Measurements from ENCODE around the gene ETS2.
"Not testable (repeated sequence)": the region's sequence is repeated elsewhere in the genome, so short reads cannot be mapped to it uniquely, and the experiment has no call there.

Gene ETS2

DNA sequence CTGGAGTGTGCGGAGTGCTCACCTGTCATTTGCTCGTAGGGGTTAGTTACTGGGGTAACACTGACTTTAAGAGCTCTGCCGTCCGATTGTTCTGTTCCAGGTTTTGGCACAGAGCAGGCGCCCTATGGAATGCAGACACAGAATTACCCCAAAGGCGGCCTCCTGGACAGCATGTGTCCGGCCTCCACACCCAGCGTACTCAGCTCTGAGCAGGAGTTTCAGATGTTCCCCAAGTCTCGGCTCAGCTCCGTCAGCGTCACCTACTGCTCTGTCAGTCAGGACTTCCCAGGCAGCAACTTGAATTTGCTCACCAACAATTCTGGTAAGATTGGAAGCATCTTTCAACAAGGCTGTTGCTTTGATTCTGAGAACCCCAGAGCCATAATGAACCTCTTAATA, 12.6 kb downstream of the ETS2 start:
- no peak for DNase-seq (ENCODE audit: low read depth)

DNA sequence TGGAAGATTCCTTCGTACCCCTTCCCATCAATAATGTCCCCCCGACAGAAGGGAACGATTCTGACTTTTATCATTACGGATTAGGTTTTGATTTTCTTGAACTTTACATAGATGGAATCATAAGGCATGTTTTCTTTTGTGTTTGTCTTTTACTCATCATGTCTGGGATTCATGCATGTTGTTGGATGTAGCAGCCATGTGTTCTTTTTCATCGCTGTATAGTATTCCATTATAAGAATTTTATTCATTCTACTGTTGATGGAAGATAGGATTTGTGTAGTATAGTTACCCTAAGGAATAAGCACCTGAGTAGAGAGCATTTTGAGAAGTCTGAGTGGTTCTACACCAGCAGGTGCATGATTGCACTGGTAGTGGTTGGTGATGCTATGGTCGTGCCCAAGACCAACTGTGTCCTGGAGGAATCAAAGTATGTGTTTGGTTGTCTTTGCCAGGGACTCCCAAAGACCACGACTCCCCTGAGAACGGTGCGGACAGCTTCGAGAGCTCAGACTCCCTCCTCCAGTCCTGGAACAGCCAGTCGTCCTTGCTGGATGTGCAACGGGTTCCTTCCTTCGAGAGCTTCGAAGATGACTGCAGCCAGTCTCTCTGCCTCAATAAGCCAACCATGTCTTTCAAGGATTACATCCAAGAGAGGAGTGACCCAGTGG, 13.5 kb downstream of the ETS2 start:
- DNase-seq (ENCODE audit: low read depth), result no peak

DNA sequence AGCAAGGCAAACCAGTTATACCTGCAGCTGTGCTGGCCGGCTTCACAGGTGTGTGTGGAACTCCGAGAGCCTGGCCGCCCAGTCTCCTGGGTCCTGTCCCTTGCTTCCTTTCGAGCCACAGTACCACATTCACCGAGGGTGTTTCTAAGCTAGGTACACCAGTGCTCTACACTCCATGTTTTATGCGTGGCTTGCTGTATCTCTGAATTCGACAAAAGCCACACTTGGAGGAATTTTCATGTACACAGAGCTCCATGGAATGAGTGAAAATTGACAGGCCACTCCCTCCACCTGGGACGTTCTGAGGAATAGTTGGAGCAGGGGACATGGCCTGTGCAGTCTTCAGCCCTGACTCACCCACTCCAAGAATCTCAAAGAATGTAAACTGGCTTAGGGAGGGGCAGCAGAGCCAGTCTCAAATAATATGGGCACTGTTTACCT, 14.0 kb downstream of the ETS2 start:
- DNase-seq (ENCODE audit: low read depth), result no peak

DNA sequence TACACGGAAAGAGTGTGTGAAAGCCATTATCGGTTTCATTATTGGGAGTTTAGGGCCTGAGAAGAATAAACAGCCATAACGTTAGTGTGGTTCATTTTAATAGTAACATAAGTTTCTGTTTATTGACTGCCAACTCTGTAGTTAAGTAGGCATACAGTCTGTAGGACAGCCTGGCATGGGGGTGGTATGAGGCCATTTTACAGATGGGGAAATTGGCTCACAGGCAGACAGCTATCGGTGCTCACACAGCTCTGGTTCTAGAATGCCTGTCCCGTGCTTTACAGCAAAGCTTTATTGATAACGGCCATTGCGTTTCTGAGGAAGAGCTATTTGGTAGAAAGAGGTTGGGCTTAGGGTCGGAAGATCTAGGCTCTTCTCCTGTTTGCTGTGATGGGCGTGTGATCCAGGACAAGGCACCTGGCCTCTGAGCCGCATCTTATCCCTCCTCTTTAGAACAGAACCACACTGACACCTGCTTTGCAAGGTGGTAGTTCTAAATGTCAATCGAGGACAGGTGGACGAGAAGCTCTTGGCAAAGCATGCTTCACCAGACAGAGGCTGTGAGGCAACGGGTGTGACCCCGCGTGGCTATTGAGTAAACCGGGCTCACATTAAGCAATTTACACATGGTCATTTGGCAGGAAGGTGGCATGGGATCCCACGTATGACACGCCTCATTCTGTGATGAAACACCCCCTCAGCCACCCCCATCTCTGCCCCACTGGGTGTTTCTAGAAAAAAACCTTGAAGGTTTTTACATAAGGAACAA, 14.9 kb downstream of the ETS2 start:
- no peak for DNase-seq (ENCODE audit: low read depth)

DNA sequence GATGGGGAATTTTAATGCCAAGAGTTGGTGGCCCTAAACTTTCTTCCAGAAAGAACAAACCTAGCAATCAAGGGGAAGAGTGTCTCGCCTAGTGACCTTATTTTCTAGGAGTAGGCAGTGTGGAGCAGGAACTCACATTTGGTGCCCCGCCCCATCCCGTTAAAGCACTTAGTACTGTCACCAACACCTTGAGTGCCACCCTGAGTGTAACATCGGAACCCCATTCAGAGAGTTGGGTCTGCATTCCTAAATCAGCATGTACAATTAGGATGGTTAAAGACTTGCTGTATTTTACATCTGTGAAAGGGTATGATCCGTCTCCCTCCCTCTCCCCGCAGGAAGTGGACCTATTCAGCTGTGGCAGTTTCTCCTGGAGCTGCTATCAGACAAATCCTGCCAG, 15.5 kb downstream of the ETS2 start:
- no peak for DNase-seq (ENCODE audit: low read depth)

DNA sequence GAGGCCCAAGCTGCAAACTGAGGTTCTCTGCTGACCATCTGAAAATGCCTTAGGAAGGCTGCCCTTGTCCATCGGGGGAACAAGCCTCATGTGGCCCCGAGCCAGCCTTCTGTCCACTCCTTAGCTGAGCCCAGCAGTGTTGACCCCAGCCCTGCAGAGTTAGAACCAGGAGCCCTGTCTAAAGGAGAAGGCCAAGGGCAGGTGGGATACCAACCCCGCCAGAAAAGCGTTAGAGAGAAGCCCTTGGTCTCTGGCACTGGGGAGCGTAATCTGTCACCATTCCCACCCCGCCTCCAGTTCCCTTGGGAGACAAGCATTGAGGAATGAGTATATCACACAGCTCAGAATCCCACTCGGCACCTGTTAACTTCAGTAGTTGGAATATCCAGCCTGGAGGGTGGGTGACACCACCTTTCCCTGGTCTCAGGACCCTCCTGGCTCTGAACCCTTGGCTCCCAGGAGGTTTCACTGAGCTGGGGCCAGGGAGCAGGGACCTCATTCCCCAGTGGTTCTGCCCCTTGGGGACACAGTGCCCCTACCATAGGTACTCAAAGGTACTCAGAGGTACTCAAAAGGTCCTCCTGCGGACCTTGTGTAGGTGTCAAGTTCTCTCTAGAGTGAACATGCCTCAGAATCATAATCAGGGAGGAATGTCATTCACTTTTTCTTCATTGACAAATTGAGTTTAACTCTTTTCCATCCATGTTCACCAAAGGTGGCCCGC, 16.4 kb downstream of the ETS2 start:
- no peak for DNase-seq (ENCODE audit: low read depth)

DNA sequence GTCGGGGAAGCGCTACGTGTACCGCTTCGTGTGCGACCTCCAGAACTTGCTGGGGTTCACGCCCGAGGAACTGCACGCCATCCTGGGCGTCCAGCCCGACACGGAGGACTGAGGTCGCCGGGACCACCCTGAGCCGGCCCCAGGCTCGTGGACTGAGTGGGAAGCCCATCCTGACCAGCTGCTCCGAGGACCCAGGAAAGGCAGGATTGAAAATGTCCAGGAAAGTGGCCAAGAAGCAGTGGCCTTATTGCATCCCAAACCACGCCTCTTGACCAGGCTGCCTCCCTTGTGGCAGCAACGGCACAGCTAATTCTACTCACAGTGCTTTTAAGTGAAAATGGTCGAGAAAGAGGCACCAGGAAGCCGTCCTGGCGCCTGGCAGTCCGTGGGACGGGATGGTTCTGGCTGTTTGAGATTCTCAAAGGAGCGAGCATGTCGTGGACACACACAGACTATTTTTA, 17.1 kb downstream of the ETS2 start:
- DNase-seq (ENCODE audit: low read depth), result no peak

DNA sequence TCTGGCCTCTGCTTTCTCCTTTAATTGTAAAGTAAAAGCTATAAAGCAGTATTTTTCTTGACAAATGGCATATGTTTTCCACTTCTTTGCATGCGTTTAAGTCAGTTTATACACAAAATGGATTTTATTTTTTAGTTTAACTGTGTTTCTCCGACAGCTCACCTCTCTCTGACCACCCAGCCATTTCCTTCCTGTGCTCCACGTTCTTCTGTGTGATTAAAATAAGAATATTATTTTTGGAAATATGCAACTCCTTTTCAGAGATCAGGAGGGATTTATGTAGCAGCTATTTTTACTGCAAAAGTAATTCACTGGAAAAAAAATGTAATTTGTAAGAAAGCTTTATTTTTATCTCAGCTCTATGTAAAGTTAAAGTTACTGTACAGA, 18.0 kb downstream of the ETS2 start:
- DNase-seq (ENCODE audit: low read depth), result no peak

DNA sequence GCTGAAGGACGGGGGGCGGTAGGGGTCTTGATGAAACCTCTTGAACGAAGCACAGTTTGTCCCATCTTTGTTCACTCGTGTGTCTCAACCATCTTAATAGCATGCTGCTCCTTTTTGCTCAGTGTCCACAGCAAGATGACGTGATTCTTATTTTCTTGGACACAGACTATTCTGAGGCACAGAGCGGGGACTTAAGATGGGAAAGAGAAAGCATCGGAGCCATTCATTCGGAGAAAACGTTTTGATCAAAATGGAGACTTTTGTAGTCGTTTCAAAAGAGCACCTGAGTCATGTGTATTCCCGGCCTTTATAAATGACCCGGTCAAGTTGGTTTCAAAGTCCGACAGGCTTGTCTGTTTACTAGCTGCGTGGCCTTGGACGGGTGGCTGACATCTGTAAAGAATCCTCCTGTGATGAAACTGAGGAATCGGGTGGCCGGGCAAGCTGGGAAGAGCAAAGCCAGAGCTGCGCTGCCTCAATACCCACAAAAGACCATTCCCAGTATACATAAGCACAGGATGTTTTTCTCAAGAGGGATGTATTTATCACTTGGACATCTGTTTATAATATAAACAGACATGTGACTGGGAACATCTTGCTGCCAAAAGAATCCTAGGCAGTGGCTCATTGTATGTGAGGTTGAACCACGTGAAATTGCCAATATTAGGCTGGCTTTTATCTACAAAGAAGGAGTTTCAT, 18.5 kb downstream of the ETS2 start:
- no peak for DNase-seq (ENCODE audit: low read depth)

DNA sequence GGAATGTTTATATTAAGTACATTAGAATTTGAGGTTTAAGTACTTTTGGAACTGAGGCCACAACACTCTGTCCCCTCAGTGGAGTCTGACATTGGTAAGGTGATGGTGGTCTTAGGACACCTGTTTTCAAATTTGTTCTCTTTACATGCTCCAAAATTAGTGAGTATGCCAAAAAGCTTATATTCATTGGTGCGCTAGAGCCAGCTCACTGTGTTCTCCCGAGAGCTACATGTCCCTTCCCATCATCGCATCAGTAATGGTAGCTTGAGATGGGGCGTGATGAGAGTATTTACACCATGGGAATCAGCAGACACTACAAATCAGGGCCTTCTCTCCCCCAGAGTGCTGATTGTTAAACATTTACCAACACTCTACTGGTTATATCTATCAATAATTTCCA, 19.5 kb downstream of the ETS2 start:
- no peak for DNase-seq (ENCODE audit: low read depth)

DNA sequence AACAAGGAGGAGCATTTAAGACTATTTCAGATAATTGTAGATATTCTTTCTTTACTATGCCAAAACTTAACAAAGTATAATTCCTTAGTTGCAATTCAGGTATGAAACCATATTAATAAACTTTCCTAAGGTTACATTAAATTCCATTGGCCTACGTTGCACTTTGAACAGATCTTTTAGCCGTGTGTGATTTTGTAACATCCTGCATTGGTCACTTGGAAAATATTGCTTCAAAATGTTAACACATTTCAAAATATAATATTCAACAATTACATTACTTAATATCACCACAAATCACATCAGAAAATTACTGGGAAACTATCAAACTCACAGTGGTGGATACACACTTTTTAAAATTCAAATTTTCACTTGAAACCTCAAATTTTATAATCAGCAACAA, 20.2 kb downstream of the ETS2 start:
- DNase-seq (ENCODE audit: low read depth), result no peak

DNA sequence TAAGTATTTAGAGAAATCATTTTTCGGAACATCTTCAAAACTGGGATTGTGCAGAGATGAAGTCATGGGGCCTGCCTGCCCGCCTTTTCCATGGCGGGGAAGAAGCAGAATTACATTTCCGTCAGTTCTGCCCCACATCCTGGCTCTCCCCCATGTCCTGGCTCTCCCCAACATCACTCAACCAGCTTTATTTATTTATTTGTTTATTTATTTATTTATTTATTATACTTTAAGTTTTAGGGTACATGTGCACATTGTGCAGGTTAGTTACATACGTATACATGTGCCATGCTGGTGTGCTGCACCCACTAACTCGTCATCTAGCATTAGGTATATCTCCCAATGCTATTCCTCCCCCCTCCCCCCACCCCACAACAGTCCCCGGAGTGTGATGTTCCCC, 22.4 kb downstream of the ETS2 start:
- not testable (repeated sequence) for DNase-seq (ENCODE audit: low read depth)

DNA sequence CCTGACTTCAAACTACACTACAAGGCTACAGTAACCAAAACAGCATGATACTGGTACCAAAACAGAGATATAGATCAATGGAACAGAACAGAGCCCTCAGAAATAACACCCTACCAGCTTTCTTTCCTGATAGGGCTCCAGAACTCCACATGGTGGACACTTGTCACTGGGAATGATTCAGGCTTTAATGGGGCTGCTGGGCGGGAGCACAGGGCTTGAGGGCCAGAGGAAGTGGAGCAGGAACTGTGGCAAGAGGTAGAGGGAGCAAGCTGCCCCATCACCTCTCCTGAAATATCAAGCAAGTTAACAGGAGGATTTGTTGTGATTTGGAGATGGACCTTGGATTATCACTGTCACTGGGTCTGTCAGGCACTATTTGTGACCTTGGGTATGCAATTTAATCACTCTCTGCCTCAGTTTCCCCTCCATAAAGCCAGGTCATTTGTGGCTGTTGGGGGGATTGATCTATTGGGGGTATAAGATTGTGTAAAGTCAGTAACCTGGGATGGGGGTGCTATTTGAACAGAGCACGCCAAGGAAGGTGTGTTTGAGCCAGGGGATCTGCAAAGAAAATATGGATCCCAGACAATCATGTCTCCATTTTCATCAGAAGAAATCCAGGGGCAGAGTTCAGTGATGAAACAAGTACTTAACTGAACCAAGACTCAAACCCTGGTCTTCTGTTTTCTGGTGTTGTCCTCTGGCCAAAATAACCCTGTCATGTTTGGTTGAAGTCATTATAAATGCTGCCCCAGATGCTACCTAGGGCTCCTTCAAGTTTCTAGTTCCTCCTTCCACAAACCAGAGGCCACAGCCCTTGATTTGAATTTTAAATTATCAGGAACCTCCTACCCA, 25.2 kb downstream of the ETS2 start:
- DNase-seq (ENCODE audit: low read depth), result no peak

DNA sequence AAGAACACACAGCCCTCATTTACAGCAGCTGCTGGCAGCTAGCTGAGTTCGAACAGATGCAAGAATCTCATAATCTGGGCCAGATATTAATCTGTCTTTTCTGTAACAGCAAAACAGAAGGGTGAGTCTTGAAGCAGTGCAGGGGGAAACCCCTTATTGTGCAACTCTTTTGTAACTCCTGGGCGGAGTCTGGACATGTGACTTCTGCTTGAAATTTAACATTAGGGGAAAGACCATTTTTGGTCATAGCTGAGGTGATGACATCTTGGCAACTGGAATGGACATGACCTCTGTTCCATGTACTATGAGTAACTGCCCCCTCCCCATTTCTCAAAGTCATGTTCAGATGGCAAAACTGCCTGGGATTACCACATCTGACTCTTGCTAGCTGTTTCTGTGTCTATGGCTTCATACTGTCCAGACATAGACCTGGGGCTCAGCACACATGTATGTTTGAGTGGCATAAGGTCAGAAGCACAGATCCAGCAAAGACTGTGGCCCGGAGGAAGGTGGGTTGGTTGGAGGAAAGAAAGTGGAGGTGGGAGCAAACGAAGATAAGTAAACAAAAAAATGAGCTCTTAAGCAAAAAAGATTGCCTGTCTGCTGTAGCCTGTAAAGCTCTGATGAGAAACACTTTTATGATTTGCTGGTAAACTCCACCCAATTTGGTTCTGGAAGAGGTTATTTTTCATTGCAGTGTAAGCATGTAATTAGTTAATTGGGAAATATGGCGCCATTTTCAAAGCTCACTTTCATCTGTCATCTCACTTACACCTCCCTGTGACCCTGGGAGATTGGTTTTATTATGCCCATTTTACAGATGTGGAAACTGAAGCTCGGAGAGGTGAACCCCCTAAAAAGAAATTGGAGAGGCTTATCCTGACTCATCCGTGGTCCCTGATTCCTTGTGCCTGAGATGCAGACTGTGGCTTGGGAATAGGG, 26.1 kb downstream of the ETS2 start:
- DNase-seq (ENCODE audit: low read depth), result peak; percentile 89

DNA sequence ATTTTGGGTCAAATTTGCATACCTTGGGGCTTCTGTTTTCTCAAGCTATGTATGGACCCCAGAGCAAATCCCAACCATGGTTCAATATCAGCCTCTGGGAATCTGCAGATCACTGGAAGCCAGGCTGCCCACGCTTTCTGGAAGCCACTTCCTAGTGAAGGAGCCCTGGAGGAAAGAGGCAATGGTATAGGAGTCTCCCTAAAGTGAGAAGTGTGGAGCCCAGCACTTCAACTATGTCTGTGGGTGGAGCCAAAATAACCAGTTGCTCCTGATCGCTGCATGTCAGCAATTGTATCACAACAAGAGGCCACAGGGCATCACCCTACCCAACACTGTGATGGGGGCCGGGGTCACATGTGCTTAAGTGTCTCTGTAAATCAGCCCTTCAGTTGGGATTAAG, 26.9 kb downstream of the ETS2 start:
- no peak for DNase-seq (ENCODE audit: low read depth)

DNA sequence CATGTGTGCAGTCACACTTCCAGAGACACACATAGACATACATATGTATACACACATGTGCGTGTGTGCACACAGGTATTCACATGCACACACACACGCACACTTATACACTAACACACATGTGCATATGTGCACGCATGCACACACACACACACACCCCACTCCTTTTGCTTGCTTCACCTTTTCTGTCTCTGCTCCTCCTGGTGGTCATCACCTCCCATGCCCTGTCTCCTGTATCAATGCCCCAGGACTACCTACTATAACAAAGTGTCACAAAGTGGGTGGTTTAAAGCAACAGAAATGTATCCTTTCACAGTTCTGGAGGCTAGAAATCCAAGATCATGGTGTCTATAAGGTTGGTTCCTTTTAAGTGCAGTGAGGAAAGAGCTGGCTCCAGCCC, 27.4 kb downstream of the ETS2 start:
- no peak for DNase-seq (ENCODE audit: low read depth)

DNA sequence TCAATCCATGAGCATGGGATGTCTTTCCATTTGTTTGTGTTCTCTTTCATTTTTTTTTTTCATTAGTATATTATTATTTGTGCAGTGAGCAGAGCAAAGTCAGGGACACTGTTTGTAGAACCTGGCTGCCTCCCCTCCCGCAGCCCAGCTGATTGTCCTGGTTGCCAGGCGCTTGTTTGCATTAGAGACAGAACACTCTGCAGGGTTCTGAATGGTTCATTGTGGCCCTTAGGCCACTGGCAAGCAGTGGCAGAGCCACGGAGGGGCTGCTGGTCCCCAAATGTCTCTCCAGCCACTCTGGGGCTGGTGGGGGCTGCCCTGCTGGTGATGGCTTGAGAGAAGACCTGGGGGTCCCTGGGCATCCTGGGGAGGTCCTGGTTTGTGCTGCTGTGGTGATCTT, 29.0 kb downstream of the ETS2 start:
- DNase-seq (ENCODE audit: low read depth), result no peak

DNA sequence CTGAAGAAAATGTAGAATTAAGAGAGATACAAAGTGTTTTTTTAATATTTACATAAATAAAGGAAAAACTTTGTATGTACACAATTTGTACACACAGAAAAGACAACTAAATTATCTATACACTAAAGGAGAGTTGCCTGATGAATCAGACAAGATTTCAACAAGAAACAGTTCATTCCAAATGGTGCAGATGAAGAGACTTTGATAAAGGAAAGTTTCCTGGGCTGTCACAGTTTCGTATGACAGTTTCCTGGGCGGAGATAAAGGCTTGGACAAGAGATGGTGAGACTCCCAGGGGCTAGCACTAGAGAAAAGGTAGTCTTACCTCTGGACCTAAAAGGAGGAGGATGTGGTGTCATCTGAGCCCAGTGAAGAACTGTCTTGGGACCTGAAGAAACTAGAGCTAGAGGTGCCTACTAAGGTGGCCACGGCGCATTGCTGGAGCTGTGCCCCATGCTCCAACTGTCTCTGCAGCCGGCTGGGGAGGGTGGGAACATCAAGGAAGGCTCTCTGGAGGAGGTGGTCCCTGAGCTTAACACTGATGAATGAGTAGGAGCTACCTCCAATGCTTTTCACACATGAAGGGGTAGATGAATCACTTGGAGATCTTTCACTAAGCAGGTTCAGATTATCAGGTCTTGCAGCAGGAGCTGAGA, 32.2 kb downstream of the ETS2 start:
- DNase-seq (ENCODE audit: low read depth), result no peak

DNA sequence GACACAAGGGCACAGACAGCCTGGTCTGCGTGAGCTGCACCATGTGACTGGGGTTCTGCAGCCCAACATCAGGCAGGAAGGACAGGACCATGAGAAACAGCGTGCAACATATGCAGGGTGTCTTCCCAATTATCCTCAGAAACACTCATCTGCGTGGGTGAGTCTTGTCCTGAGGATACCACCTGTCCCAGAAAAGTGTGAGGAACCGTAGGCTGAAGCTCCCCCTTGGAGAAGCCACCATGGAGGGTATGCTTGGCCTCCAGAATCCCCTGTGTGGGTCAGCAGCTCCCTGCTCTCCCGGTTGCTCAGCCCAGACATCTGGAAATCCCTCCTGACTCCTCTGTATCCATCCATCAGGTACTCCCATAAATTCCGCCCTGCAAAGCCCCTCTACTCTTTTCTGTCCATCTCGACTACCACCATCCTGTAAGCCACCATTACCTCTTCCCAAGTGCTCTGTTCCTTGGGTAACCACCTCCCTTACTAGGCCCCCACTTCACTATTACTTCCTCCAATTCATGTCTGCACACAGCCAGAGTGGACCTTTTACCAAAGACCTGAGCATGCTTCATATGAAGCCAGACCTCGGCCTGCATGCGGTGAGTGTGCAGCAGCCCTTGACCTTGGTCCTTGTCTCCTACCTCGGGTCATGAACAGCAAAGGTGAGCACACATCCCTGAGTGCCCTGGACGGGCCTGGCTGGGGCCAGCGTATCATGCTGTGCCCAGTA, 33.0 kb downstream of the ETS2 start:
- DNase-seq (ENCODE audit: low read depth), result no peak
